Fibroblast of mammary gland (primary cell): ENCODE measurements around the gene PPP1R13L.
A peak's percentile ranks its signal among the peaks of the same experiment; 100 is the strongest.

Experiments used
- DNase-seq: peaks from one replicate; pipeline ENCODE4 v3.0.0-alpha.2; 2010; ENCODE audit warnings: low read depth
- H3K4me3 ChIP-seq: 2 replicates; pipeline ENCODE4 v1.5.1; 2011; ENCODE audit warnings: low read depth, mild to moderate bottlenecking, low read length, moderate library complexity; ENCODE audit not compliant: control insufficient read depth
- TF ChIP-seq, protein P1 (sequence below): conservative IDR thresholded peaks from 2 replicates; pipeline ENCODE4 v1.5.1; 2011; ENCODE audit warnings: low read depth, low read length, inconsistent platforms; ENCODE audit not compliant: control insufficient read depth, insufficient read depth

PPP1R13L gene, protein sequence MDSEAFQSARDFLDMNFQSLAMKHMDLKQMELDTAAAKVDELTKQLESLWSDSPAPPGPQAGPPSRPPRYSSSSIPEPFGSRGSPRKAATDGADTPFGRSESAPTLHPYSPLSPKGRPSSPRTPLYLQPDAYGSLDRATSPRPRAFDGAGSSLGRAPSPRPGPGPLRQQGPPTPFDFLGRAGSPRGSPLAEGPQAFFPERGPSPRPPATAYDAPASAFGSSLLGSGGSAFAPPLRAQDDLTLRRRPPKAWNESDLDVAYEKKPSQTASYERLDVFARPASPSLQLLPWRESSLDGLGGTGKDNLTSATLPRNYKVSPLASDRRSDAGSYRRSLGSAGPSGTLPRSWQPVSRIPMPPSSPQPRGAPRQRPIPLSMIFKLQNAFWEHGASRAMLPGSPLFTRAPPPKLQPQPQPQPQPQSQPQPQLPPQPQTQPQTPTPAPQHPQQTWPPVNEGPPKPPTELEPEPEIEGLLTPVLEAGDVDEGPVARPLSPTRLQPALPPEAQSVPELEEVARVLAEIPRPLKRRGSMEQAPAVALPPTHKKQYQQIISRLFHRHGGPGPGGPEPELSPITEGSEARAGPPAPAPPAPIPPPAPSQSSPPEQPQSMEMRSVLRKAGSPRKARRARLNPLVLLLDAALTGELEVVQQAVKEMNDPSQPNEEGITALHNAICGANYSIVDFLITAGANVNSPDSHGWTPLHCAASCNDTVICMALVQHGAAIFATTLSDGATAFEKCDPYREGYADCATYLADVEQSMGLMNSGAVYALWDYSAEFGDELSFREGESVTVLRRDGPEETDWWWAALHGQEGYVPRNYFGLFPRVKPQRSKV

DNA sequence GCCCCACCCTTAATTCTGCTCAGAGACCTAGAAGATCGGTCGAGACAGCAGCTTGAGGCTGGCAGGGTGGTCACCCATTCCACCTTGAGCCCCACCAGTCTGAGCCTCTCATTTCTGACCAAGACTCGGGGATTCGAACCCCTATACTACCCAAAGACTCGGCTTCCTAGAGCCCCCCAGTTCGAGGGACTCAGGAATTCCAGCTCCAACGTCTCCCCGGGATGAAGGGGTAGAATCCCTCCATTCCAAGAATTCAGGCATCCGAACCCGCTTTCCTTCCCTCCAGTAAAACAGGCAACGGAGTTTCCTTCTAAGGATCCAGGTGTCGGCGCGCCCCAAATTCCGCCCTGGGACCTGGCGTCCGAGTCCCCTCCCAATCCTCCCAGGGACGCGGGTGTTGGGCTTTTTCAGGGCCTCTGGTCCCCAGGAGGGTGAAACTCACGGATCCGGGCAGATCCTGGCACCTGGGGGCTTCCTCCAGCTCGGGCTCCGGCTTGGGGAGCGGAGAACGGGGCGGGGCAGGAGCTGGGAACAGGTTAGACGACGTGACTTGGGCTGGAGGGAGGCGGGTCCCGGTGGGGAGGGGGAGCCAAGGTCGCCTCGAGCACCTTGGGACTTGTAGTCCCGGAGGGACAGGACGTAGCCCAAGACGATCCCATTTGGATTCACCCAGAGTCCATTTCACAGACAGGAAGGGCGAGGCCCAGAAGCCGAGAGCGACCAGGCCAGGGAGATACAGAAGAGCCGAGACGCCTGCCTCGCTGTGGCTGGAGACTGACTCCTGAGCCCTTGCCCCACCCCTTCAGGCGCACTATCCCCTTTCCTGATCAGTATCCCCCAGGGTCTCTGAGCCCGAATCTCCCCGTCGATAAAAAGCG, at the start of gene PPP1R13L:
Gene PPP1R13L (minus strand): TSS at position 513 of the 878 bp plus-strand sequence. CDS start 6,751 bp downstream, outside the sequence.
- DNase-seq = peak; percentile 66
- H3K4me3 ChIP-seq = peak within 1 kb of the TSS; percentile 94
- TF ChIP-seq, protein P1, sequence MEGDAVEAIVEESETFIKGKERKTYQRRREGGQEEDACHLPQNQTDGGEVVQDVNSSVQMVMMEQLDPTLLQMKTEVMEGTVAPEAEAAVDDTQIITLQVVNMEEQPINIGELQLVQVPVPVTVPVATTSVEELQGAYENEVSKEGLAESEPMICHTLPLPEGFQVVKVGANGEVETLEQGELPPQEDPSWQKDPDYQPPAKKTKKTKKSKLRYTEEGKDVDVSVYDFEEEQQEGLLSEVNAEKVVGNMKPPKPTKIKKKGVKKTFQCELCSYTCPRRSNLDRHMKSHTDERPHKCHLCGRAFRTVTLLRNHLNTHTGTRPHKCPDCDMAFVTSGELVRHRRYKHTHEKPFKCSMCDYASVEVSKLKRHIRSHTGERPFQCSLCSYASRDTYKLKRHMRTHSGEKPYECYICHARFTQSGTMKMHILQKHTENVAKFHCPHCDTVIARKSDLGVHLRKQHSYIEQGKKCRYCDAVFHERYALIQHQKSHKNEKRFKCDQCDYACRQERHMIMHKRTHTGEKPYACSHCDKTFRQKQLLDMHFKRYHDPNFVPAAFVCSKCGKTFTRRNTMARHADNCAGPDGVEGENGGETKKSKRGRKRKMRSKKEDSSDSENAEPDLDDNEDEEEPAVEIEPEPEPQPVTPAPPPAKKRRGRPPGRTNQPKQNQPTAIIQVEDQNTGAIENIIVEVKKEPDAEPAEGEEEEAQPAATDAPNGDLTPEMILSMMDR = no peak

DNA sequence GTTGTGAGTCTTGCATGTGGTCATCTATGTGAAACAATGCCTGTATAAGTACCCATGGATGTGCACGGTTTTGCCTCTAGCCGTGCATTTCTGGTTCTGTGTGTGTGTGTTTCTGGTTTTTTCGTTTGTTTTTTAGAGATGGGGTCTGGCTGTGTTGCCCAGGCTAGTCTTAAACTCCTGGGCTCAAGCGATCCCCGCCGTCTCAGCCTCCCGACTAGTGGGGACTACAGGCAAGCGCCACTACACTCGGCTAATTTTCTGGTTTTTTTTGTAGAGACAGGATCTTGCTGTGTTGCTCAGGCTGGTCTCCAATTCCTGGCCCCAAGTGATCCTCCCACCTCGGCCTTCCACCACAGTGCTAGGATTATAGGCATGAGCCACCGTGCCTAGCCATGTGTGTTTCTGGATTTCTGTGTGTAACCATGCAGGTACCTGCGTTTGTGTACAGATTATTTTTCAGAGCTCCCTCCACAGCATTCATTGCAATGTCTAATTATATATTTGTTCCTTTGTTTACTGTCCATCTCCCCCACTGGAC, 47.0 kb upstream of the PPP1R13L start:
- H3K4me3 ChIP-seq = no peak overlapping the region
- TF ChIP-seq, protein P1 = no peak
- DNase-seq = no peak

DNA sequence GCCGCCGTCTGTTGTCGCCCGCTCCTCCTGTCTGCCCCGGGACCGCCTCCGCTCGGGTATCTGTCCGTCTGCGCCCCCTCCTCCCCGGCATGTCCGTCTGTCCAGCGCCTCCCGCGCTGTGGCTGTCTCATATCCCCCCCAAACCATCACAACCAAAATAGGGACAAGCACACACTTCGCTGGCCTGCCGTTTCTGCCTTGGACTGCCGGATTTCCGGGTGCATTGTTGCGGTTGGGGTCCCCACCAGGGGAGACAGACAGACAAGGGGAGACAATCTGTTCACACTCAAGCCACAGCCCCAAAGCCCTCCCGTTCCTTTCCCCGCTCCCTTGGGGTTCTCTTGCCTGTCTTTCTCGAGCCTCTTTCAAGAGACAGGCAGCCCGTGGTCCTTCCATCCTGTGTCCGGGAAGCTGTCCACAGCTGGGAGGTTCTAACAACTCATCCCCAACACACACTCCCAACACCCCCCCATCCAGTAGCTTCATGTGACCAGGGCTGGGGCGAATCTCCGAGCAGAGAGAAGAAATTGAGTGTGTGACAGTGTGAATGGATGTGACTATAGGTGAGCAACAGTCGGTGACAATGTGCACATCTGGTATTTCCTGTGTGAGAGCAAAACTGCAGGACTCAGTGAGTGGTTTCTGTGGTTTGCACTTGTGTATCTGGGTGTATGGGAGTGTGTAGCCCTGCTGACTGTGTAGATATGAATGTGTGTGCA, 46.4 kb upstream of the PPP1R13L start:
- H3K4me3 ChIP-seq = peak overlapping the region; percentile 70
- DNase-seq = peak; percentile 75

DNA sequence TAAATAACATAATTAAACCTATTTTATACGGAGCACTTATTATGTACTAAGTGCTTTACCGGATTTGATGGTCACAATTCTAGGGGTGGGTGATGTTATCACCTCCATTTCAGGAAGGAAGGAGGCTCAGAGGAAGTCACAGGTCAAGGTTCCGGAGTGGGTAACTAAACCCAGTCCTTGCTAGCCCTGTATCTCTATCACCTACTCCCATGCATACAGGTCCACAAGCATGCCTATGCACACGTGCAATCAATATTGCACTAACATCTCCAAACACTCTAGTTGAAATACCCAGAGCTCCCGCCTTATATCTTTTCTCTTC, 45.1 kb upstream of the PPP1R13L start:
- H3K4me3 ChIP-seq = peak overlapping the region; percentile 56
- no peak for DNase-seq
- TF ChIP-seq, protein P1 = no peak

More for the DNA sequence above, 46.4 kb upstream of the PPP1R13L start:
- TF ChIP-seq, protein P1 = no peak

DNA sequence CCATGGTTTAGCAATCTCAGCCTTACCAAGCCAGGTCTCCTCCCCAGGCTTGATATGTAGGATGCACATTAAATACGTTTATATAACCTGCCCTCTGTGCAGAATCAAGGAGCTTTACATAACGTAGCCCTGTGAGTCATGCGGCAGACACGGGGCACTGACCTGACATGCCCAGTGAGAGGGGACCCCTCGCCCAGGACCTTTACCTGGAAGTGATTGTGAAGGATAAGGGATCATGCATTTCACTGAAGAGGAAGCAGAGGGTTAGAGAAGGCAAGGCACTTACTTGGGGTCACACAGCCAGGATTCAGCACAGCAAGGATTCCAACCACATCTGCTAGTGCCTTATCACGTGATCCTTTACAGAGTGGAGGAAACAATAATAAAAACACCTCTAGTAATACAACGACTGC, 44.0 kb upstream of the PPP1R13L start:
- DNase-seq = no peak
- no peak overlapping the region for H3K4me3 ChIP-seq
- TF ChIP-seq, protein P1 = no peak
